COLO829 (cell line): ENCODE measurements around the gene GPR62.
"Not testable (repeated sequence)": the region's sequence is repeated elsewhere in the genome, so short reads cannot be mapped to it uniquely, and the experiment has no call there.

Experiments used
- DNase-seq: peaks from one replicate; pipeline ENCODE4 v3.0.0; 2012; ENCODE audit warnings: low spot score

Gene GPR62, protein sequence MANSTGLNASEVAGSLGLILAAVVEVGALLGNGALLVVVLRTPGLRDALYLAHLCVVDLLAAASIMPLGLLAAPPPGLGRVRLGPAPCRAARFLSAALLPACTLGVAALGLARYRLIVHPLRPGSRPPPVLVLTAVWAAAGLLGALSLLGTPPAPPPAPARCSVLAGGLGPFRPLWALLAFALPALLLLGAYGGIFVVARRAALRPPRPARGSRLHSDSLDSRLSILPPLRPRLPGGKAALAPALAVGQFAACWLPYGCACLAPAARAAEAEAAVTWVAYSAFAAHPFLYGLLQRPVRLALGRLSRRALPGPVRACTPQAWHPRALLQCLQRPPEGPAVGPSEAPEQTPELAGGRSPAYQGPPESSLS

DNA sequence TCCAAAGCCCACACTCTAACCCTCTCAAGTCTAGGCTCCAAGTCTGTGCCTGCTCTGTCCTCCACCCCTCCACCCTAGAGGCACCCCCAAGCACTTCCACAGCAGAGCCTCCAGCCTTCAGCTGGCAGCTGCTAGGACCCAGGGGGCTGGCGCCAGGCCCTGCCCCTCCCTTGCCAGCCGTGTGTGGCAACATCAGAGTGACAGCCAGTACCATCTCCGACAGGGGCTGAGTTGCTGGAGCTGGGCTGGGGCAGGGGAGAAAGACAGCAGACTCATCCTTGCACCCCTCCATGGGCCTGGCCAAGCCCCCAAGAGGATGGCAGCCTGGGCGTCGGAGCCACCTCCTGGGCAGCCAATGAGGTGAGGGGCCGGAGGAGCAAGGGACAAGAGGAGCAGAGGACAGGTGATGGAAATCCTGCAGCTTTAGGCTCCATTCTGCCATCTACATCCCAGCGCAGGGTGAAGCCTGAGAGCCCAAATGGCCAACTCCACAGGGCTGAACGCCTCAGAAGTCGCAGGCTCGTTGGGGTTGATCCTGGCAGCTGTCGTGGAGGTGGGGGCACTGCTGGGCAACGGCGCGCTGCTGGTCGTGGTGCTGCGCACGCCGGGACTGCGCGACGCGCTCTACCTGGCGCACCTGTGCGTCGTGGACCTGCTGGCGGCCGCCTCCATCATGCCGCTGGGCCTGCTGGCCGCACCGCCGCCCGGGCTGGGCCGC, at the start of gene GPR62:
GPR62 (plus strand) TSS at position 207 of the 718 bp plus-strand sequence; CDS start at position 479, 272 bp downstream.
- no peak for DNase-seq

DNA sequence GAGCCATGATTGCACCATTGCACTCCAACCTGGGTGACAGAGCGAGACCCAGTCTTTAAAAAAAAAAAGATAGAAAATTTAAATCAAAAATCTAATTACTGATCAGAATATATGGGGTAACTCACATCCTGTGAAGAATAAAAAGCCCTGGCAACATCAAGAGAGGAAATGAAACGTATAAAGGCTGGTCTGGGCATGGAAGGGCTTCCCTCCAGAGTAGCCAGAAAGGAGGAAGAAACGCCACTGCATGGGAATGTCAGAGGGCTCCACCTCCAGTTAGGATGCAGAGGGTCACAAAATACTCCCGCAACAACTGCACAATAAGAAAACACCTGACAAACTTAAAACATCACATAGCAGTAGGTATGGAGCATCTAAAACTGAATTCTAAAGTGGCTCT, 47.2 kb upstream of the GPR62 start:
- no peak for DNase-seq

GRCh38 chr3:51916418-51916817, 38.8 kb upstream of the GPR62 start:
- no peak for DNase-seq

DNA sequence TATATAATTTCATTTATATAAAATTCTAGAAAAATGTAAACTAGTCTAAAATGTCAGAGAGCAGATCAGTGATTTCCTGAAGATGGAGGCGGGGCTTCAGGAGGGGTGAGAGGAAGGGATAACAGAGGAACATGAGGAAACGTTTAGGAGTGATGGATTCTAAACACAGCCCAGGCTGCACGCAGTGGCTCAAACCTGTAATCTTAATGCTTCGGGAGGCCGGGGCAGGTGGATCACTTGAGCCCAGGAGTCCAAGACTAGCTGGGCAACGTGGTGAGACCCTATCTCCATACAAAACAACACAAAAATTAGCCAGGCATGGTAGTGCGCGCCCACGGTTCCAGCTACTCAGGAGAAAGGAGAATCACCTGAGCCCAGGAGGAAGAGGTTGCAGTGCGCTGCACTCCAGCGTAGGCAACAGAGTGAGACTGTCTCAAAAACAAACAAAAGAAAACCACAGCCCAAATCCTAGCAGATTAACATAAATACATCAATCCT, 34.1 kb upstream of the GPR62 start:
- DNase-seq, result no peak

DNA sequence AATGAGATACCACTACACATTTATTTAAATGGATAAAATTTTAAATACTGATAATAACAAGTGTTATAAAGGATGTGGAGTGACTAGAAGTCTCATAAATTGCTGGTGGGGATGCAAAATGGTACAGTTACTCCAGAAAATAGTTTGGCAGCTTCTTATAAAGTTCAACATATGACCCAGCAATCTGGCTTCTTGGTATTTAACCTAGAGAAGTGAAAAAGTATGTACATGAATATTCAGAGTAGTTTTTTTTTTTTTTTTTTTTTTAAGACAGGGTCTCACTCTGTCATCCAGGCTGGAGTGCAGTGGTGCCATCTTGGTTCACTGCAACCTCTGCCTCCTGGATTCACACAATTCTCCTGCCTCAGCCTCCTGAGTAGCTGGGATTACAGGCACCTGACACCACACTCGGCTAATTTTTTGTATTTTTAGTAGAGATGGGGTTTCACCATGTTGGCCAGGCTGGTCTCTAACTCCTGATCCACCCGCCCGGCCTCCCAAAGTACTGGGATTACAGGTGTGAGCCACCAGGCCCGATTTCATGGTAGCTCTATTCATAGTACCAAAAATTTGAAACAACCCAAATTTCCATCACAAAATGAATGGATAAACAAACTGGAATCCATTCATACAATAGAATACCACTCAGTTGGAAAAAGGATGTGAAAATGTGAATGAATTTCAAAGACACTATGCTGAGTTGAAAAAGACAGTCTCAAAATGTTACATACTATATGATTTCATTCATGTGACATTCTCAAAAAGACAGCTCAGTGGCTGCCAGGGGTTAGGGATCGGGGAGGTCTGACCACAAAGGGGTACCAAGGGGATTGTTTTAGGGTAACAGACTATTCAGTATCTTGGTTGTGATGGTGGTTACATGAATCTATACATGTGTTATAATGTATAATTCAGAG, 27.9 kb upstream of the GPR62 start:
- no peak for DNase-seq

- no peak for DNase-seq
These were observed 26.7 kb upstream of the GPR62 start for GRCh38 chr3:51928438-51928837.

GRCh38 chr3:51928981-51929380, 26.2 kb upstream of the GPR62 start:
- DNase-seq, result not testable (repeated sequence)

DNA sequence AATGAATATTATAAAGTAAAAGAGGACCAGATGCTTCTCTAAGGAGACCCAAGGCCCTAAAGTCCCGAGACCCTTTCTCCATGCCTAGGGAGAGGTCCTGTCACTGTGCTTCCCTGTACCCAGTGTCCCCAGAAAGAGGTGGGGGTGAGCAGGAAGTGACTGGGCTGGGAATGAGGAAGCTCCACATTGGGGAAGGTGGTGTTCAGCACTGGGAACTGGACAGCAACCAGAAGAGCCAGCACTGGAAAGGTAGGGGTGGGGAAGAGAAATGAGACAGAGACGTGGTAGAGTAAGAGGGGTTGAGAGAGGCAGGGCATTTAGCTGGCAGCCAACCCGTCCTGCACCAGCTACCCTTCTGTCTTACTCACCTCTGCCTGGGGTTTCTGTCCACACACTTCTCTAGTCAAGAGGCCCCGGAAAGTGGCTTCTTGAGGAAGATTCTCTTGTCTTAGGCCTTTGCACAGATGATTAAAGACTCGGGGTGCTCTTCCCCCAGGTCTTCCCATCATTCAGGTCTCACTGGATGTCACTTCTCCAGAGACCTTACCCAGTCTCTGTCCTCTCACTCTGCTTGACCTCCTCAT, 25.7 kb upstream of the GPR62 start:
- DNase-seq, result peak; percentile 44

DNA sequence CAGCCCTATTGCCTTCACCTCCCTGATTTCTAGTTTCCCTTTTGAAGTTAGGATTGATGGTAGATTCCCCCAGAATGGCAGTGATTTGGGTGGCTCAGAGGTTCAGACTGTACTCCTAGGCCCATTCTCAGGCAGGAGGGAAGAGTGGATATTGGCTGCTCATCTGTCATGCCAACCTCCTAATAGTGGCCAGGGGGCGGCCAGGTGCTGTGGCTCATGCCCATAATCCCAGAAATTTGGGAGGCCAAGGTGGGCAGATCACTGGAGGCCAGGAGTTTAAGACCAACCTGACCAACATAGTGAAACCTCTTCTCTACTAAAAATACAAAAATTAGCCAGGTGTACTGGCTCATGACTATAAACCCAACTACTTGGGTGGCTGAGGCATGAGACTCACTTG, 24.7 kb upstream of the GPR62 start:
- no peak for DNase-seq

DNA sequence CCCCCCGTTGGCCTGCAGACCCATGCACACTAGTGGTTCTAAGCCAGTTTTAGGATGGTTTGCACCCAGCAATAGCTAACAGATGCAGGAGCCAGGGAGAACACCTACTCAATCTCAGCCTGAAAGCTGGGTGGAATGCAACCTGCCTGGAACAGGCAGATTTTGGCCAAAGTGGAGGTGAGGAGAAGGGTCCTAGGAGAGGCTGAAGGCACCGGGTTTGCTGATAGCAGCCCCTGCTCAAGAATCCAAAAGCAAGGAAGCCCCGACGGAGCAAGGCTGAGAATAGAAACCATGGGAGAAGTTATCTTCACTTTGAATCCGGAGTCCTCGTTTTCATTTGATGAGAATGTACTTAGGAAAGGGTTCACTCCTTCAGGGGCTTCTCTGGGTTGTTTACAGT, 23.4 kb upstream of the GPR62 start:
- no peak for DNase-seq

GRCh38 chr3:51932471-51933370, 22.5 kb upstream of the GPR62 start:
- no peak for DNase-seq

GRCh38 chr3:51933471-51934138, 21.6 kb upstream of the GPR62 start:
- DNase-seq, result no peak

- no peak for DNase-seq
These were observed 20.9 kb upstream of the GPR62 start for GRCh38 chr3:51934139-51934850.

DNA sequence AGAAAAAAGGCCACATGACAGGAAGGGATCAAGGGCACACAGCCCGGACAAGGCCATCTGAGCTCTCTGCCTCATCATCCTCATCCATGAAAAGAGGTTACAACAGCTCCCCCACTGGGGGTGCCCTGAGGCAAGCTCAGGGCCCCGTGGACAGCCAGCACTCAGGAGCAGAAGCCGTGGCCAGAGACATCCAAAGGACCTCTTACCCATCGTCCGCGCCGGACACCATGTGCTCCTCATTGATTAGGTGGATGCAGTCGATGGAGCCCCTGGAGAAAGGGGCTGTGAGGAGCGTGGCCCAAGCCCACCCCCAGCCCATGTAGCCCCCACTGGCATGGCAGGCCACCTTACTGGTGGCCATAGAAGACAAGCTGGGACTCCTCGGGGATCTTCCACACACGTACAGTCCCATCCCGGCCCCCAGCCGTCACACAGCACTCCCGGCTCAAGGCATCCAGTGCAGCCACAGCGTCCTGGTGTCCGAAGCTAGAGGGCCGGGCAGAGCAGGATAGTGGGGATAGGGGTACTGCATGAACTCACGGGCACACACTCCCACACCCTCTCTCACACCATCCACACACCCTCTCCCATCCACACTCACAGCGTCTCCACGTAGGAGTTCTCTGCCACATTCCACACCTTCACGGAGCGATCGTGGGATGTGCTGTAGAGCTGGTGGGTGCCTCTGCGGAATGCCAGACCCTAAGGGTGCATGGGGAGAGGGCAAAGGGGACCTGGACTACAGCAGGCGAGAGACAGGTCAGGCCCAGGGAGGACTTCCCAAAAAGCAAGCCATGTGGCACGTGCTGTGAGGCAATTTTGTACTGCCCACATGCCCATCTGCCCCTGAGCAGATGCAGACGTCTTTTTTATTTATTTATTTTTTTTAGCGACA, 19.9 kb upstream of the GPR62 start:
- no peak for DNase-seq

- no peak for DNase-seq
These were observed 19.1 kb upstream of the GPR62 start for GRCh38 chr3:51935886-51936755.

DNA sequence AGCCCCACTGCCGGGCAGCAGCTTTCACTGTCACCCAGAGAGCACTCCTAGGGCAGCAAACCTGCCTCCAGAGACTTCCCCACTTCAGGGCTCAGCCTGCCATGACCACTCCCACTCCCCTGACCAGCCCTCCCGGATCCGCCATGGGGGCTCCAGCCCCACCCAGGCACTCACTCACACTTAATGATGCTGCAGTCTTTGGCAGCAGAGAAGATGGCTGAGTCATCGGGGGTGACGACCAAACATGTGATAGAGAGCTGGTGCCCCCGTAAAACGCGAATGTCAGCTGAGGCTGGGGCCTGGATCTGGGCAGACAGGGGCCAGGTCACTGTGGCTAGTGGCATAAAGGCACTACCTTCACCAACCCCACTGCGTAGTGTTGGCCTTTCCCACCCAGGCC, 18.2 kb upstream of the GPR62 start:
- DNase-seq, result no peak

DNA sequence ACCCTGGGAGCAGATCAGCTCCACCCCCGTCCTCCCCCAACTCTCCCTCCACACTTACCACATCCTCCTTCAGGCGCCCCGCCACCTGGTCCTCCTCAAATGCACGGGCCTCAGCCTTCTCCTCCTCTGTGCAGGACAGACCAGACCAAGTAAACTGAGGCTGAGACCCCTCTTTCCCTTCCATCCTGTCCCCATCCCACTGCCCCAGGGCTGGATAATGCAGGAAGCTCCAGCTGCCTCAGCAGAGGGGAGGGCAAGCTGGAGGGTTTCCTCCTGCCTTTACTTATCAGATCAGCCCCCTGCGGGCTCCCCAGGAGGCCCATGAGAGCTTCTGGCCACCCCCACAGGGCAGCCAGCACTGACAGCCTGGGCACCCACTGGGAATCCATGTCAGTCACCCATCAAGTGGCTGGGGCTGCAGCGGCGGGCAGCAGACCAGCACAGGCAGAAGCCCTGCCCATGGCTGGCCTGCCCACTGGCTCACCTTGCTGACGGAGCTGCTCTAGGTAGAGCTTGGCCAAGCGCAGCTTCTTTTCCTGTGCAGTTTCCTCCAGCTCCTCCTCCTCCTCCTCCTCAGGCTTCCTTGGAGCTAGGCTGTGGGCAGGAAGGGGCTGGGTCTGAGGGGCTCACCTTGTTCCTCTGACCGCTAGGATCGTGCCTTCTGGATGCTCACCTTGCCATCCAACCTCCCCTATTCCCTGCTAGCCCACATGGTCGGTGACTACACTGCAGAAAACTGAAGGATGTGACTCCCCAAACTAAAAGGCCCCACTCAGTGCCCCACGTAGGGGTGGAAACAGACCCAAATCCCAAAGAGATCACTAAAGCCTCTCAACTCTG, 17.4 kb upstream of the GPR62 start:
- DNase-seq, result no peak
